AG04450 (cell line): ENCODE data around the gene KRT6B. TPM values are rescaled to one million over a fixed set of nuclear protein-coding genes. Genes with fewer than 3 reads are reported as not detected.

Source experiments
- CTCF ChIA-PET: fragments of 300-600, 350-600 bp; formaldehyde crosslinking; extraction: SDS; loops from one replicate; lab custom pipeline; 2022; ENCODE audit warnings: antibody characterized with exemption, inconsistent platforms; lab: Charles Lee
- POLR2A ChIA-PET: fragments of 350-600 bp; formaldehyde crosslinking; extraction: SDS; loops from one replicate; lab custom pipeline; 2021; ENCODE audit warnings: antibody characterized with exemption, inconsistent platforms; lab: Yijun Ruan, JAX
- DNase-seq: peaks from one replicate; pipeline ENCODE4 v3.0.0-alpha.2; 2011; ENCODE audit warnings: low read depth, low spot score
- H3K27ac ChIP-seq: one replicate; pipeline ENCODE4 v1.5.1; 2012; ENCODE audit warnings: low read depth, low read length, control low read depth
- H3K27me3 ChIP-seq: one replicate; pipeline ENCODE4 v1.6.0; 2012; ENCODE audit warnings: low read length; ENCODE audit not compliant: control insufficient read depth, insufficient read depth
- H3K4me3 ChIP-seq: 2 replicates; pipeline ENCODE4 v1.5.1; 2011; ENCODE audit warnings: mild to moderate bottlenecking, low read depth, low read length, control low read depth
- H3K9me3 ChIP-seq: 2 replicates; pipeline ENCODE4 v1.5.1; 2012; ENCODE audit warnings: low read length; ENCODE audit not compliant: control insufficient read depth, insufficient read depth
- polyA plus RNA-seq: library from polyadenylated mRNA; depleted of rRNA; stranded (reverse); fragments of >200 nt; gene quantifications from 2 replicates; pipeline ENCODE4 v1.2.3, GENCODE V29; 2011
- TF ChIP-seq, protein P1 (sequence below): IDR thresholded peaks from 2 replicates; pipeline ENCODE4 v1.5.1; 2011; ENCODE audit warnings: low read depth, low read length, control low read depth, inconsistent platforms

The KRT6B gene
- polyA plus RNA-seq, 1 experiment, result not detected

DNA sequence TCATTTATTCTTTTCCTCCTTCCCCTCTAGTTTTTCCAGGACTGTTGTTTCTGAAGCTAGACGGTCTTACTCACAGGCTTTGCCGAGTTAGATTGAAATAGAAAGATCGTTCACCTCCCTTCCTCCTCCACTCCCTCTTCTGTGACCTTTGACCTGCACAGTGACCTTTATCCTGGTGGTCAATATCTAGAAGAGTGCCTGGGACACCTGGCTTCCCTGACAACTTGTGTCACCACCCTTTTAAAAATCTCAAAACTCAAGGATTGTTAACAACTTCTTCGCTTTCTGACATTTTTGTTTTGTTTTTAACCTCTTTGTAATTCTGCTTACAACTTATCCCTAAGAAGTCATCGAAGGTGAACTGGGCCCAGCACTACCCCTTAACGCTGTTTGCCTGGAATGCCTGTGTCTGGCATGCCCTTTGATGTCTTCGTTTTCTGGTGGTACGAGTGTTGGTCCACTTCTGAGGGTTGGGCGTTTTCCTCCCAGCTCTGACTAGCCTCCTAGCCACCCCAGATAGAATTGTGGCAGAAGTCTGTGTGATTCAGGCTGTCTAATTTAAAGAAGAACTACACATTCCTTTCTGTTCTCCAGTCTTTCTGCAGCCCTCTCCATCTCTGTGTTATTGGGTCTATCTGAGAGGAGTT is 15.0 kb downstream of the KRT6B start:
- CTCF ChIA-PET, result no interaction called here
- Histone ChIP-seq H3K27me3 (peaks cover 8% of the 10 kb centered on the region), H3K4me3 (no peak overlapping the region), H3K9me3 (no peaks in the 10 kb centered on the region), H3K27ac (no peak overlapping the region)
- POLR2A ChIA-PET, result no interaction called here
- no peak for DNase-seq
- TF ChIP-seq, protein P1, sequence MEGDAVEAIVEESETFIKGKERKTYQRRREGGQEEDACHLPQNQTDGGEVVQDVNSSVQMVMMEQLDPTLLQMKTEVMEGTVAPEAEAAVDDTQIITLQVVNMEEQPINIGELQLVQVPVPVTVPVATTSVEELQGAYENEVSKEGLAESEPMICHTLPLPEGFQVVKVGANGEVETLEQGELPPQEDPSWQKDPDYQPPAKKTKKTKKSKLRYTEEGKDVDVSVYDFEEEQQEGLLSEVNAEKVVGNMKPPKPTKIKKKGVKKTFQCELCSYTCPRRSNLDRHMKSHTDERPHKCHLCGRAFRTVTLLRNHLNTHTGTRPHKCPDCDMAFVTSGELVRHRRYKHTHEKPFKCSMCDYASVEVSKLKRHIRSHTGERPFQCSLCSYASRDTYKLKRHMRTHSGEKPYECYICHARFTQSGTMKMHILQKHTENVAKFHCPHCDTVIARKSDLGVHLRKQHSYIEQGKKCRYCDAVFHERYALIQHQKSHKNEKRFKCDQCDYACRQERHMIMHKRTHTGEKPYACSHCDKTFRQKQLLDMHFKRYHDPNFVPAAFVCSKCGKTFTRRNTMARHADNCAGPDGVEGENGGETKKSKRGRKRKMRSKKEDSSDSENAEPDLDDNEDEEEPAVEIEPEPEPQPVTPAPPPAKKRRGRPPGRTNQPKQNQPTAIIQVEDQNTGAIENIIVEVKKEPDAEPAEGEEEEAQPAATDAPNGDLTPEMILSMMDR, result no peak

DNA sequence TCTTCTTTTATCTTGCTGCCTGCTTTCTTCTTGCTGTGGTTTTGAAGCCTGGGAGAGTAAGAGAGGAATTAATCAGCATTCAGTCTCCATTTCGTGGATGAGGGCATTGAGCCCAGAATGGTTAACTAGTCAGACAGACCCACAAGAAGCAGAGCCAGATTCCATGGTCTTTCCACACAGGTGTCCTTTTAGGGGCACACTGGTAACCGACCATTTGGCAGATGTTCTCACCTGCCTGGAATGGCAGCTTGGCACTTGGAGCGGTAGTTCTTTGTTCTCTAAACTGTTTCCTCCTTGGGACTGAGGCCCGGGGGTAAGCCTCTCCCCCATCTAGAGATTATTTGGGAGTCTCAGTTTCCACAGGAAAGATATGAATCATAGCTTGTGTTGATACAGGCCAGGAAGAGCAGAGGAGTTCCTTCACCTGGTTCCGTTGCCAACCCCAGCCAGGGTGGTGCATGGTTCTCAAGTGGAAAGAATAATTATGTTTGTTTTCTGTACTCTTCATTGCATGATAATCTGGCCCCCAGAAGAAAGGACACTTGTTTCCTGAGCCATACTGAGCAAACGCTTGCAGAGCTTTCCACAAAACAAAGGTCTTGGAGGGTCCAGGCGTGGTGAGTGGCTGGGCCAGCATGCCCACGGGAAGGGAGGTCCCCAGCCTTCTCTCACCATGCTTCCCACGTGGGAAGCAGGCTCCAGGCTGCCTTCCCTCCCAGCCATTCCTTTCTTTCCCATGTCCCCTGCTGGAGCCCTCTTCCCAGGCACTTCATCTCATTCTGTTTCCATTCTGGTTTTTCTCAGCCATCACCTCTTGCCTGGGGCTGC is 15.7 kb downstream of the KRT6B start:
- Histone ChIP-seq H3K4me3 (no peak overlapping the region), H3K27me3 (peaks cover 10% of the 10 kb centered on the region), H3K27ac (no peak overlapping the region), H3K9me3 (no peaks in the 10 kb centered on the region)
- POLR2A ChIA-PET, result no interaction called here
- DNase-seq, result no peak
- TF ChIP-seq, protein P1, result no peak
- CTCF ChIA-PET, result no interaction called here

DNA sequence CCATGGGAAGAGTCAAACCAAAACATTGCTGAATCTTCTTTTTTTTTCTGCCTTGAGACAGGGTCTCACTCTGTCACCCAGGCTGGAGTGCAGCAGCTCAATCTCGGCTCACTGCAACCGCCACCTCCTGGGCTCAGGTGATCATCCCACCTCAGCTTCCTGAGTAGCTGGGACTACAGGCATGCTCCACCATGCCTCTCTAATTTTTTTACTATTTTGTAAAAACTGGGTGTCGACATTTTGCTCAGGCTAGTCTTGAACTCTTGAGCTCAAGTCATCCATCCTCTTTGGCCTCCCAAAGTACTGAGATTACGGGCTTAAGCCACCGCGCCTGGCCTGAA is 16.3 kb downstream of the KRT6B start:
- no peaks in the 10 kb centered on the region for H3K9me3 ChIP-seq
- H3K27ac ChIP-seq, result no peak overlapping the region
- DNase-seq, result no peak
- TF ChIP-seq, protein P1, result no peak
- no peak overlapping the region for H3K4me3 ChIP-seq
- CTCF ChIA-PET, result no interaction called here
- H3K27me3 ChIP-seq, result peaks cover 12% of the 10 kb centered on the region
- POLR2A ChIA-PET, result no interaction called here

DNA sequence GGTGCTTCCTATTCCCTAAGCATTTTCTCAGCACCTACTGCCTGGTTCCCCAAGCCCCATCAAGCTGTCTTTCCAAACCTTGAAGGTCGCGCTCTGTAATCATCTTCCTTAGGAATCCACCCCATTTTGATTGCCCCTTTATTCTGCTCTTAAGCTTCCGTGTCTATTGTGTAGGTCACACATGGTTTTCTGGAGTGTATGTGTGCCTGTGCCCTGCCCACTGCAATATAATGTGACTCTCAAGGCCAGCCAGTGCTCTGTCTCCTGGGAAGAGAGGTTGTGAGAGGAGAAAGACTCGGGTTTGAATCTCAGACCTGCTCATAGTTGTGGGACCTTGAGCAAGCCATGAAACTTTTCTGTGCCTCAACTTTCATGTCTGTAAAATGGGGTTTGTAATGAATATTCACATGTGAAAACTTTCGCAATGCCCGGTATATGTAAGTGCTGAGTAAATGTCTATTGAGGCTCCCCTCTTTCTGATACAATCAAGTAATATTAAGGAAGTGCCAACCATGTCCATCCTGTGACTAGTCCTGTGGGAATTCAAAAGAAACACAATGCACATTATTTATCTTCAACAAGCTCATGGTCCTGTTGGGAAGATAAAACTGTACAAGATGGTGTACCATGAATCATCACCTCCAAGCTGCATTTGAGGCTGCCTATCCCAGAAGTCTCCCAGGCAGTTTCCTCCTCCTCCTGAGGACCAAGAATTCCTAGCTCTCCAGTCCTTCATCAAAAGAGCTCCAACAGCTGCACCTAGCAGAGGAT is 17.0 kb downstream of the KRT6B start:
- H3K9me3 ChIP-seq, result no peaks in the 10 kb centered on the region
- TF ChIP-seq, protein P1, result no peak
- CTCF ChIA-PET, result no interaction called here
- no peak overlapping the region for H3K27ac ChIP-seq
- POLR2A ChIA-PET, result no interaction called here
- peaks cover 12% of the 10 kb centered on the region for H3K27me3 ChIP-seq
- no peak overlapping the region for H3K4me3 ChIP-seq
- DNase-seq, result no peak
